Measurements from ENCODE around the gene CAMK4. TPM values are rescaled to one million over a fixed set of nuclear protein-coding genes. Genes with fewer than 3 reads are reported as not detected.

CAMK4 gene
- total and polyA plus RNA-seq, 8 donors, result 0.45 to 25.1 (median 3.8) TPM

DNA sequence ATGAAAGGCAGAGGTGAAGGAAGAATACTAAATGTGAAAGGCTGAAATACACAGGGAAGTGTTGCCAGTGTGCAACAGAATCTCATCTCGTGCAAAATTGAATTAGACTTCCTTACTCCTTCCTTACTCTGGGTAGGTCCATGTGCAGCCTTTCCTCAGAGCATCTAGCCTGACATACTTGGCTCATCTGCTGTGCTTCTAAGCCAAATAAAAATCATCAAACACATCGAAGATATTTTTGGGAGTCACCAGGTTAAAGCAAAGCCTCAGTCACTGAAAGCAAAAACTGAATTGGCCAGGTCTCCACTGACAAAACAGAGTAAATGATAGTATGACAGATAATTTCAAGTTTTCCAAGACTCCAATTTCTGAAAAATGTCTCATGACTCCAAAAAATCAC is 268.8 kb downstream of the CAMK4 start:
- intact Hi-C loops (cut with DNase I; ENCODE audit: low total_unique reads), result no loop called here
- Histone ChIP-seq H3K9me3 (no peaks in the 10 kb centered on the region), H3K27ac (no peak overlapping the region), H3K27me3 (no peaks in the 10 kb centered on the region), H3K36me3 (peaks cover 0 to 3% (median 0%) of the 10 kb centered on the region in 4 donors), H3K4me1 (no peaks in the 10 kb centered on the region), H3K4me3 (no peak overlapping the region)
- WGBS, 5 donors, result 74 to 89% (median 79%) methylated on average over 2 of the region's 2 CpGs
- no peak for DNase-seq
- TF ChIP-seq EP300 (IDR thresholded peaks at IDR 0.05) (no peak), POLR2A (IDR thresholded peaks at IDR 0.05) (no peak), POLR2AphosphoS5 (IDR thresholded peaks at IDR 0.05) (no peak)
- TF ChIP-seq, protein P1, sequence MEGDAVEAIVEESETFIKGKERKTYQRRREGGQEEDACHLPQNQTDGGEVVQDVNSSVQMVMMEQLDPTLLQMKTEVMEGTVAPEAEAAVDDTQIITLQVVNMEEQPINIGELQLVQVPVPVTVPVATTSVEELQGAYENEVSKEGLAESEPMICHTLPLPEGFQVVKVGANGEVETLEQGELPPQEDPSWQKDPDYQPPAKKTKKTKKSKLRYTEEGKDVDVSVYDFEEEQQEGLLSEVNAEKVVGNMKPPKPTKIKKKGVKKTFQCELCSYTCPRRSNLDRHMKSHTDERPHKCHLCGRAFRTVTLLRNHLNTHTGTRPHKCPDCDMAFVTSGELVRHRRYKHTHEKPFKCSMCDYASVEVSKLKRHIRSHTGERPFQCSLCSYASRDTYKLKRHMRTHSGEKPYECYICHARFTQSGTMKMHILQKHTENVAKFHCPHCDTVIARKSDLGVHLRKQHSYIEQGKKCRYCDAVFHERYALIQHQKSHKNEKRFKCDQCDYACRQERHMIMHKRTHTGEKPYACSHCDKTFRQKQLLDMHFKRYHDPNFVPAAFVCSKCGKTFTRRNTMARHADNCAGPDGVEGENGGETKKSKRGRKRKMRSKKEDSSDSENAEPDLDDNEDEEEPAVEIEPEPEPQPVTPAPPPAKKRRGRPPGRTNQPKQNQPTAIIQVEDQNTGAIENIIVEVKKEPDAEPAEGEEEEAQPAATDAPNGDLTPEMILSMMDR (IDR thresholded peaks at IDR 0.05), result no peak

DNA sequence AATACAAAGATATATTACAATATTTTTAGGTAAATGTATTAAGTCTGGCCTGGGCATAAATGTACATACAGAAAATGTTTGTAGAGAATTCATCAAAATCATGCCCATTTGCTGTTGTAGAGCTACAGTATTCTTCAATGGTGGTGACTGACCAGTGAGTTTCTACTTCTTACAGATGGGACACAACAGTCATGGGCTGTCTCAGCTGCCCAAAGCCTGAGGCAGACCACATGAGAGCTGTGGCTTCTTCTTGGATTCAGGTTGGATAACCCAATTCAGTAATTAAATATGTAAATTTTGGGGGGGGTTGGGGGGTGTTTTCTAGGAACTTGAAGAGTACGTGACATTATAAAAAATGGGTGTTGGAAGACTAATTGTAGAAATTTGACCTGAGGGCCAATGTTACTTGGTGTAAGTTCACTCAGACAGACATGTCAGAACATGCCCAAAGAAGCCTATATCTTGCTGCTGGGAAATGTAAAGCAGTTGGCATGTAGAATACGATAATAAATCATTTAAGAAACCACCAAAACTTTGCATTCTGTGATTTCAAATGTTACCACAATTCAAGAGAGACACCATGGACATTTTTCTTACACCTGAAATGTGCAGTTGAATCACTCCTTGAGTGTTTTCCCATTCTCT is 270.3 kb downstream of the CAMK4 start:
- 90 to 98% (median 98%) methylated on average over 2 of the region's 2 CpGs for WGBS, 5 donors
- intact Hi-C loops (cut with DNase I; ENCODE audit: low total_unique reads), result no loop called here
- TF ChIP-seq EP300 (IDR thresholded peaks at IDR 0.05) (no peak), POLR2AphosphoS5 (IDR thresholded peaks at IDR 0.05) (no peak), POLR2A (IDR thresholded peaks at IDR 0.05) (no peak)
- TF ChIP-seq, protein P1 (IDR thresholded peaks at IDR 0.05), result no peak
- no peak overlapping the region for H3K4me3 ChIP-seq
- peaks cover 0 to 17% (median 9%) of the 10 kb centered on the region in 4 donors for H3K36me3 ChIP-seq
- no peaks in the 10 kb centered on the region for H3K9me3 ChIP-seq
- no peaks in the 10 kb centered on the region for H3K27me3 ChIP-seq
- no peak overlapping the region for H3K27ac ChIP-seq
- no peak for DNase-seq
- H3K4me1 ChIP-seq, result no peaks in the 10 kb centered on the region

DNA sequence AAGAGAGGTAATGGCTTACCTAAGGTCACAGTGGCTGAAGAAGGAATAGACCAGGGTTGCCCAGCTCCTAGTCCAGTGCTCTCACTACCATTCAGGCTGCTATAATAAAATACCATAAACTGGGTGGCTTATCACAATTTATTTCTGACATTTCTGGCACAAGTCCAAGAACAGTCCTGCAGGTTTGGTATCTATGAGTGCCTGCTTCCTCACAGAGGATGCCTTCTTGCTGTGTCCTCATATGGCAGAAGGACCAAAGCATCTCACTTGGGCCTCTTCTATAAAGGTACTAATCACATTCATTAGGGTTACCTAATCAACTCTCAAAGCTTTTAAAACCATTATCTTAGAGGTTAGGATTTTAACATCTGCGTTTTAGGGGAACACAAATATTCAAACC is 271.0 kb downstream of the CAMK4 start:
- intact Hi-C loops (cut with DNase I; ENCODE audit: low total_unique reads), result no loop called here
- no peak for DNase-seq
- Histone ChIP-seq H3K27ac (no peak overlapping the region), H3K9me3 (no peaks in the 10 kb centered on the region), H3K27me3 (no peaks in the 10 kb centered on the region), H3K36me3 (peaks cover 0 to 24% (median 15%) of the 10 kb centered on the region in 4 donors), H3K4me1 (no peaks in the 10 kb centered on the region), H3K4me3 (no peak overlapping the region)
- TF ChIP-seq POLR2A (IDR thresholded peaks at IDR 0.05) (no peak), EP300 (IDR thresholded peaks at IDR 0.05) (no peak), POLR2AphosphoS5 (IDR thresholded peaks at IDR 0.05) (no peak)
- TF ChIP-seq, protein P1 (IDR thresholded peaks at IDR 0.05), result no peak
- WGBS, 5 donors, result 88 to 100% (median 94%) methylated on average over 1 of the region's 1 CpG

DNA sequence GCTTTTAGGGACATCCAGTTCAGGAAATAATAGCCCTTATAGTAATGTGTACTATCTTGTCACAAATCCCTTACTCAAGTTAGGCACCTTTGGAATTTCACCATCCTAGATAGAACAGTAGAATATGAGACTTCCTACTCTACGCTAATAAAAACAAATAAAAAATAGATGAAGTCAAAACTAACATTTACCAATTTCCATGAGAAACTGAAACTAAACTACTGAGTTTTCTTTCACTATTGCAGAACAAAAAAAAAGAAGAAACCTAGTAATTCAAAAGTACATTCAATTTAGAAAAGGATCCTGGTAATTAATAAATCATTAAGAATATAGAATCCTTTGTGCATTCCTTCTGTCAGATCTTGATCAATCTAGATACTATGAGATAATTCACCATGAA is 274.2 kb downstream of the CAMK4 start:
- no peak overlapping the region for H3K4me3 ChIP-seq
- no peak for TF ChIP-seq EP300 (IDR thresholded peaks at IDR 0.05)
- TF ChIP-seq, protein P1 (IDR thresholded peaks at IDR 0.05), result no peak
- no peak for TF ChIP-seq POLR2AphosphoS5 (IDR thresholded peaks at IDR 0.05)
- TF ChIP-seq POLR2A (IDR thresholded peaks at IDR 0.05), result no peak
- H3K9me3 ChIP-seq, result no peaks in the 10 kb centered on the region
- H3K27me3 ChIP-seq, result no peaks in the 10 kb centered on the region
- no peak overlapping the region for H3K27ac ChIP-seq
- no peaks in the 10 kb centered on the region for H3K4me1 ChIP-seq
- intact Hi-C loops (cut with DNase I; ENCODE audit: low total_unique reads), result no loop called here
- H3K36me3 ChIP-seq, result peaks cover 0 to 44% (median 23%) of the 10 kb centered on the region in 4 donors
- no peak for DNase-seq
- WGBS, 5 donors, result 58 to 71% (median 62%) methylated on average over 1 of the region's 1 CpG
